Liver (tissue), 9 donors: Measurements from ENCODE around the gene IMPA2. TPM values are rescaled to one million over a fixed set of nuclear protein-coding genes. Genes with fewer than 3 reads are reported as not detected.

Experiments
- DNase-seq: peaks from one replicate; pipeline ENCODE4 v3.0.0-alpha.2; 2017; ENCODE audit warnings: low spot score
- H3K27ac ChIP-seq, 2 donors: one replicate each; pipeline ENCODE4 v1.7.0; 2013; ENCODE audit warnings: inconsistent platforms in 2 of 2, low read length in 2 of 2, control low read depth in 1 of 2, low read depth in 1 of 2, mild to moderate bottlenecking in 1 of 2
- H3K27me3 ChIP-seq, 4 donors: one replicate each; pipeline versions ENCODE4 v1.6.1 to v1.7.0; 2013; ENCODE audit warnings: low read length in 3 of 4, inconsistent platforms in 1 of 4, mild to moderate bottlenecking in 1 of 4, moderate library complexity in 1 of 4; ENCODE audit not compliant: control insufficient read depth in 4 of 4, insufficient read depth in 4 of 4
- H3K36me3 ChIP-seq, 4 donors: one replicate each; pipeline versions ENCODE4 v1.6.1 to v1.7.0; 2013; ENCODE audit warnings: low read length in 3 of 4, mild to moderate bottlenecking in 3 of 4, low read depth in 1 of 4, moderate library complexity in 1 of 4; ENCODE audit not compliant: control insufficient read depth in 4 of 4, insufficient read depth in 3 of 4
- H3K4me1 ChIP-seq, 4 donors: one replicate each; pipeline versions ENCODE4 v1.6.1 to v1.7.0; 2013; ENCODE audit warnings: low read length in 3 of 4, mild to moderate bottlenecking in 3 of 4, moderate library complexity in 1 of 4; ENCODE audit not compliant: control insufficient read depth in 4 of 4, insufficient read depth in 4 of 4
- H3K4me3 ChIP-seq, 3 donors: one replicate each; pipeline versions ENCODE4 v1.6.1 to v1.7.0; 2013; ENCODE audit warnings: low read length in 3 of 3, control low read depth in 1 of 3, low read depth in 1 of 3, mild to moderate bottlenecking in 1 of 3
- H3K9ac ChIP-seq, 2 donors: one replicate each; pipeline ENCODE4 v1.7.0; 2013; ENCODE audit warnings: low read length in 2 of 2, mild to moderate bottlenecking in 2 of 2, moderate library complexity in 2 of 2, control low read depth in 1 of 2, low read depth in 1 of 2
- H3K9me3 ChIP-seq, 4 donors: one replicate each; pipeline versions ENCODE4 v1.6.1 to v1.7.0; 2013; ENCODE audit warnings: low read length in 3 of 4; ENCODE audit not compliant: control insufficient read depth in 4 of 4
- CTCF ChIP-seq: fragments of 150-350 bp; IDR thresholded peaks from 2 replicates; pipeline ENCODE4 v1.5.1; 2017; ENCODE audit warnings: improper control_type of control experiment, low read depth, low read length; ENCODE audit not compliant: missing input control
- EGR1 ChIP-seq, 2 donors: IDR thresholded peaks; 2 replicates each; pipeline ENCODE4 v1.6.1; 2016 to 2018; ENCODE audit warnings: antibody characterized with exemption in 2 of 2, low read depth in 2 of 2
- FOXA1 ChIP-seq: IDR thresholded peaks from 2 replicates; pipeline ENCODE4 v1.6.1; 2016; ENCODE audit warnings: antibody characterized with exemption
- FOXA2 ChIP-seq: IDR thresholded peaks from 2 replicates; pipeline ENCODE4 v1.6.1; 2016; ENCODE audit warnings: antibody characterized with exemption
- GABPA ChIP-seq, 2 donors: IDR thresholded peaks in 1 of 2; conservative IDR thresholded peaks in 1 of 2; 2 replicates each; pipeline ENCODE4 v1.6.1; 2016; ENCODE audit warnings: antibody characterized with exemption in 2 of 2, mild to moderate bottlenecking in 1 of 2, moderate library complexity in 1 of 2
- HNF4A ChIP-seq, 2 donors: conservative IDR thresholded peaks; 2 replicates each; pipeline ENCODE4 v1.6.1; 2016; ENCODE audit warnings: antibody characterized with exemption in 2 of 2, mild to moderate bottlenecking in 2 of 2
- HNF4G ChIP-seq: IDR thresholded peaks from 2 replicates; pipeline ENCODE4 v1.6.1; 2016; ENCODE audit warnings: antibody characterized with exemption
- JUND ChIP-seq, 2 donors: IDR thresholded peaks; 2 replicates each; pipeline ENCODE4 v1.6.1; 2016; ENCODE audit warnings: antibody characterized with exemption in 2 of 2
- MAX ChIP-seq: IDR thresholded peaks from 2 replicates; pipeline ENCODE4 v1.6.1; 2016; ENCODE audit warnings: antibody characterized with exemption
- NR2F2 ChIP-seq: IDR thresholded peaks from 2 replicates; pipeline ENCODE4 v1.6.1; 2016; ENCODE audit warnings: antibody characterized with exemption
- RAD21 ChIP-seq, 2 donors: IDR thresholded peaks; 2 replicates each; pipeline ENCODE4 v1.6.1; 2016; ENCODE audit warnings: antibody characterized with exemption in 2 of 2, mild to moderate bottlenecking in 2 of 2
- REST ChIP-seq: IDR thresholded peaks from 2 replicates; pipeline ENCODE4 v1.6.1; 2016; ENCODE audit warnings: antibody characterized with exemption, mild to moderate bottlenecking
- RXRA ChIP-seq, 2 donors: IDR thresholded peaks; 2 replicates each; pipeline ENCODE4 v1.6.1; 2017 to 2018; ENCODE audit warnings: antibody characterized with exemption in 2 of 2, mild to moderate bottlenecking in 1 of 2
- SP1 ChIP-seq: IDR thresholded peaks from 2 replicates; pipeline ENCODE4 v1.6.1; 2018; ENCODE audit warnings: antibody characterized with exemption, mild to moderate bottlenecking
- TAF1 ChIP-seq: conservative IDR thresholded peaks from 2 replicates; pipeline ENCODE4 v1.6.1; 2016; ENCODE audit warnings: antibody characterized with exemption, mild to moderate bottlenecking
- YY1 ChIP-seq: IDR thresholded peaks from 2 replicates; pipeline ENCODE4 v1.6.1; 2016; ENCODE audit warnings: antibody characterized with exemption, mild to moderate bottlenecking
- ZBTB33 ChIP-seq: IDR thresholded peaks from 2 replicates; pipeline ENCODE4 v1.6.1; 2016; ENCODE audit warnings: antibody characterized with exemption
- WGBS: extraction: QIAGEN DNeasy Blood & Tissue Kit; methylation state at CpG from one replicate; pipeline ENCODE4 v1.1.7; 2013; 5-methylcytosine and 5-hydroxymethylcytosine counted together
- polyA plus RNA-seq, 2 donors: library from polyadenylated mRNA; stranded (reverse) in 1 of 2; unstranded in 1 of 2; fragments of 200-250 nt in 1 of 2; fragments of >200 nt in 1 of 2; fragmentation: Nextera tagmentation in 1 of 2; extraction: Ambion mirVana in 1 of 2; gene quantifications; one replicate each; pipeline versions ENCODE4 v1.2.1 to v1.2.3, GENCODE V29; 2013 to 2015
- total RNA-seq, 2 donors: library from RNA; depleted of rRNA; stranded (reverse); fragments of >200 nt; gene quantifications; one replicate each; pipeline ENCODE4 v1.2.3, GENCODE V29; 2014
- donor health status: healthy.
- donor health status: healthy.
- donor health status: healthy.
- donor health status: healthy.
- donor health status: healthy.

Gene IMPA2
- total and polyA plus RNA-seq, 4 donors, result 27.5 to 55.8 (median 48.2) TPM

- DNase-seq, result no peak
- no peak overlapping the region for H3K9ac ChIP-seq
- no peak overlapping the region for H3K27ac ChIP-seq
- 72% methylated on average over 5 of the region's 5 CpGs for WGBS
- H3K36me3 ChIP-seq, result no peaks in the 10 kb centered on the region
- no peaks in the 10 kb centered on the region for H3K9me3 ChIP-seq
- TF ChIP-seq TAF1, result no peak
- no peak for TF ChIP-seq JUND (IDR thresholded peaks at IDR 0.05)
- no peak for TF ChIP-seq HNF4A (conservative IDR thresholded peaks at IDR 0.05)
- TF ChIP-seq NR2F2, result no peak
- no peak for TF ChIP-seq MAX
- TF ChIP-seq FOXA2, result no peak
- no peak for TF ChIP-seq FOXA1
- TF ChIP-seq RAD21 (IDR thresholded peaks at IDR 0.05), result no peak
- no peak for TF ChIP-seq CTCF
- TF ChIP-seq GABPA (IDR thresholded peaks at IDR 0.05 in 1 of 2, conservative IDR thresholded peaks at IDR 0.05 in 1 of 2), result no peak
- no peak for TF ChIP-seq SP1
- TF ChIP-seq ZBTB33, result no peak
- no peak for TF ChIP-seq HNF4G
- no peak for TF ChIP-seq REST
- no peak for TF ChIP-seq EGR1 (IDR thresholded peaks at IDR 0.05; ENCODE audit: low read depth in 2 of 2)
- no peak for TF ChIP-seq YY1
- no peak for TF ChIP-seq RXRA (IDR thresholded peaks at IDR 0.05)
- H3K4me3 ChIP-seq, result no peak overlapping the region
- H3K27me3 ChIP-seq, result no peaks in the 10 kb centered on the region
- H3K4me1 ChIP-seq, result peaks cover 0 to 7% (median 5%) of the 10 kb centered on the region in 4 donors
Observed at GRCh38 chr18:12041561-12041960, 60.3 kb downstream of the IMPA2 start.

GRCh38 chr18:12043811-12044210 is 62.5 kb downstream of the IMPA2 start:
- H3K4me1 ChIP-seq, result peaks cover 0 to 5% (median 2%) of the 10 kb centered on the region in 4 donors
- no peaks in the 10 kb centered on the region for H3K36me3 ChIP-seq
- DNase-seq, result no peak
- H3K9ac ChIP-seq, result no peak overlapping the region
- no peaks in the 10 kb centered on the region for H3K27me3 ChIP-seq
- TF ChIP-seq TAF1, result no peak
- no peak for TF ChIP-seq HNF4G
- no peak for TF ChIP-seq FOXA2
- TF ChIP-seq RXRA (IDR thresholded peaks at IDR 0.05), result no peak
- TF ChIP-seq ZBTB33, result no peak
- no peak for TF ChIP-seq SP1
- TF ChIP-seq FOXA1, result no peak
- no peak for TF ChIP-seq YY1
- H3K9me3 ChIP-seq, result no peaks in the 10 kb centered on the region
- H3K27ac ChIP-seq, result no peak overlapping the region
- H3K4me3 ChIP-seq, result no peak overlapping the region
- 74% methylated on average over 7 of the region's 7 CpGs for WGBS
